Fibroblast of lung (primary cell): ENCODE measurements around the gene HTR3E. TPM values are rescaled to one million over a fixed set of nuclear protein-coding genes. Genes with fewer than 3 reads are reported as not detected.

Experiments
- DNase-seq, 2 donors: peaks; one replicate each; pipeline versions ENCODE4 v3.0.0 to v3.0.0-alpha.2; 2010; ENCODE audit warnings: low read depth in 2 of 2
- H2AFZ ChIP-seq: 2 replicates; pipeline ENCODE4 v1.5.1; 2012; ENCODE audit warnings: low read length, control low read depth, inconsistent platforms
- H3K27ac ChIP-seq: 2 replicates; pipeline ENCODE4 v1.5.1; 2011; ENCODE audit warnings: low read length, control low read depth; ENCODE audit not compliant: insufficient read depth
- H3K27me3 ChIP-seq: 2 replicates; pipeline ENCODE4 v1.5.1; 2011; ENCODE audit warnings: mild to moderate bottlenecking, low read length; ENCODE audit not compliant: control insufficient read depth, insufficient read depth
- H3K36me3 ChIP-seq: 2 replicates; pipeline ENCODE4 v1.5.1; 2011; ENCODE audit warnings: low read length; ENCODE audit not compliant: control insufficient read depth, insufficient read depth
- H3K4me1 ChIP-seq: 2 replicates; pipeline ENCODE4 v1.5.1; 2011; ENCODE audit warnings: low read length; ENCODE audit not compliant: control insufficient read depth, insufficient read depth; ENCODE audit errors: extremely low read depth
- H3K4me2 ChIP-seq: 2 replicates; pipeline ENCODE4 v1.5.1; 2011; ENCODE audit warnings: low read length, control low read depth; ENCODE audit not compliant: insufficient read depth; ENCODE audit errors: extremely low read depth
- H3K4me3 ChIP-seq, 4 experiments: fragments of 200-600 bp in 1 of 4; sonication (generic) in 1 of 4; replicated peaks in 1 of 4; 2 replicates each; pipeline ENCODE4 v1.5.1; 2011 to 2016; ENCODE audit warnings: low read length in 4 of 4, low read depth in 3 of 4, mild to moderate bottlenecking in 3 of 4, control low read depth in 2 of 4, inconsistent platforms in 1 of 4, mixed read lengths in 1 of 4; ENCODE audit not compliant: insufficient read depth in 1 of 4; ENCODE audit errors: control extremely low read depth in 1 of 4
- H3K79me2 ChIP-seq: 2 replicates; pipeline ENCODE4 v1.5.1; 2012; ENCODE audit warnings: mild to moderate bottlenecking, low read length, inconsistent platforms; ENCODE audit not compliant: control insufficient read depth, insufficient read depth
- H3K9ac ChIP-seq: 2 replicates; pipeline ENCODE4 v1.5.1; 2011; ENCODE audit warnings: mild to moderate bottlenecking, low read length, control low read depth; ENCODE audit not compliant: insufficient read depth
- H3K9me3 ChIP-seq: 2 replicates; pipeline ENCODE4 v1.5.1; 2012; ENCODE audit warnings: low read depth, low read length; ENCODE audit not compliant: control insufficient read depth, insufficient read depth
- H4K20me1 ChIP-seq: 2 replicates; pipeline ENCODE4 v1.5.1; 2011; ENCODE audit warnings: low read length; ENCODE audit not compliant: control insufficient read depth, insufficient read depth; ENCODE audit errors: extremely low read depth
- CTCF ChIP-seq, 2 donors: IDR thresholded peaks in 1 of 2; conservative IDR thresholded peaks in 1 of 2; 1 replicate in 1 of 2; 2 replicates in 1 of 2; pipeline ENCODE4 v1.5.1; 2011 to 2012; ENCODE audit warnings: low read length in 2 of 2, control low read depth in 1 of 2, inconsistent platforms in 1 of 2, low read depth in 1 of 2, mild to moderate bottlenecking in 1 of 2
- EZH2 ChIP-seq: IDR thresholded peaks from 2 replicates; pipeline ENCODE4 v1.5.1; 2012; ENCODE audit warnings: low read length, control low read depth, mild to moderate bottlenecking; ENCODE audit errors: missing control alignments
- polyA plus RNA-seq, 2 donors: library from polyadenylated mRNA; depleted of rRNA in 1 of 2; stranded (reverse) in 1 of 2; unstranded in 1 of 2; fragments of >200 nt; gene quantifications; 2 replicates each; pipeline ENCODE4 v1.2.1, GENCODE V29; 2011 to 2012; ENCODE audit warnings: missing spikeins in 1 of 2
- total RNA-seq: library from RNA; depleted of rRNA; stranded (reverse); fragments of >200 nt; gene quantifications from 2 replicates; pipeline ENCODE4 v1.2.1, GENCODE V29; 2014

HTR3E gene
- total and polyA plus RNA-seq, 2 donors (not counting 1 experiment from before 2014, with no cell fraction given) = not detected

- no peak overlapping the region for H3K4me2 ChIP-seq
- no peaks in the 10 kb centered on the region for H3K9me3 ChIP-seq
- no peaks in the 10 kb centered on the region for H3K27me3 ChIP-seq
- H3K79me2 ChIP-seq = no peaks in the 10 kb centered on the region
- H4K20me1 ChIP-seq = no peaks in the 10 kb centered on the region
- H3K4me1 ChIP-seq = no peaks in the 10 kb centered on the region
- TF ChIP-seq CTCF (conservative IDR thresholded peaks at IDR 0.05 in 1 of 2, IDR thresholded peaks at IDR 0.05 in 1 of 2; ENCODE audit: low read depth in 1 of 2, low read length in 2 of 2) (no peak), EZH2 (no peak)
- H3K4me3 ChIP-seq = no peak overlapping the region
- no peak overlapping the region for H2AFZ ChIP-seq
- no peak overlapping the region for H3K9ac ChIP-seq
- H3K36me3 ChIP-seq = no peaks in the 10 kb centered on the region
- no peak overlapping the region for H3K27ac ChIP-seq
- peak; percentile 27 to 53 for DNase-seq
Measured at GRCh38 chr3:184058029-184058428, 38.8 kb upstream of the HTR3E start.

GRCh38 chr3:184059424-184059823, 37.4 kb upstream of the HTR3E start:
- Histone ChIP-seq H3K27me3 (no peaks in the 10 kb centered on the region), H3K9ac (no peak overlapping the region), H2AFZ (no peak overlapping the region), H3K36me3 (no peaks in the 10 kb centered on the region), H3K27ac (no peak overlapping the region), H3K9me3 (no peaks in the 10 kb centered on the region), H3K79me2 (no peaks in the 10 kb centered on the region), H3K4me3 (no peak overlapping the region), H3K4me2 (no peak overlapping the region), H3K4me1 (no peaks in the 10 kb centered on the region), H4K20me1 (no peaks in the 10 kb centered on the region)
- TF ChIP-seq CTCF (conservative IDR thresholded peaks at IDR 0.05 in 1 of 2, IDR thresholded peaks at IDR 0.05 in 1 of 2; ENCODE audit: low read depth in 1 of 2, low read length in 2 of 2) = no peak
- no peak for TF ChIP-seq EZH2
- no peak for DNase-seq

- TF ChIP-seq EZH2 (no peak), CTCF (conservative IDR thresholded peaks at IDR 0.05 in 1 of 2, IDR thresholded peaks at IDR 0.05 in 1 of 2; ENCODE audit: low read depth in 1 of 2, low read length in 2 of 2) (no peak)
- H3K4me3 ChIP-seq = no peak overlapping the region
- no peaks in the 10 kb centered on the region for H3K27me3 ChIP-seq
- no peak overlapping the region for H3K4me2 ChIP-seq
- no peak for DNase-seq
- no peaks in the 10 kb centered on the region for H3K9me3 ChIP-seq
- no peaks in the 10 kb centered on the region for H4K20me1 ChIP-seq
- no peaks in the 10 kb centered on the region for H3K4me1 ChIP-seq
- H3K27ac ChIP-seq = no peak overlapping the region
- H3K9ac ChIP-seq = no peak overlapping the region
- no peaks in the 10 kb centered on the region for H3K36me3 ChIP-seq
- no peaks in the 10 kb centered on the region for H3K79me2 ChIP-seq
- H2AFZ ChIP-seq = no peak overlapping the region
Measured at GRCh38 chr3:184062637-184063036, 34.2 kb upstream of the HTR3E start.
